Parathyroid adenoma (tissue), 2 donors: ENCODE measurements around the gene MFAP5.
"Not testable (repeated sequence)": the region's sequence is repeated elsewhere in the genome, so short reads cannot be mapped to it uniquely, and the experiment has no call there.

Experiments used
- H2AFZ ChIP-seq: fragments of 300-600 bp; sonication (generic); one replicate; pipeline ENCODE4 v1.7.0; 2017; ENCODE audit warnings: antibody characterized with exemption, mild to moderate bottlenecking
- H3K27ac ChIP-seq: fragments of 300-600 bp; sonication (generic); one replicate; pipeline ENCODE4 v1.7.0; 2017
- H3K27me3 ChIP-seq: fragments of 300-600 bp; sonication (generic); one replicate; pipeline ENCODE4 v1.7.0; 2017; ENCODE audit warnings: low read length; ENCODE audit not compliant: control insufficient read depth, insufficient read depth
- H3K36me3 ChIP-seq: fragments of 300-600 bp; sonication (generic); one replicate; pipeline ENCODE4 v1.7.0; 2017; ENCODE audit warnings: low read length; ENCODE audit not compliant: control insufficient read depth, insufficient read depth
- H3K4me1 ChIP-seq: fragments of 300-600 bp; sonication (generic); one replicate; pipeline ENCODE4 v1.7.0; 2017; ENCODE audit warnings: control low read depth
- H3K4me2 ChIP-seq: fragments of 300-600 bp; sonication (generic); one replicate; pipeline ENCODE4 v1.7.0; 2017; ENCODE audit warnings: low read length
- H3K4me3 ChIP-seq: fragments of 300-600 bp; sonication (generic); one replicate; pipeline ENCODE4 v1.7.0; 2017; ENCODE audit warnings: low read depth, low read length
- H3K79me2 ChIP-seq: fragments of 300-600 bp; sonication (generic); one replicate; pipeline ENCODE4 v1.7.0; 2017; ENCODE audit warnings: control low read depth
- H3K9ac ChIP-seq: fragments of 300-600 bp; sonication (generic); one replicate; pipeline ENCODE4 v1.7.0; 2017; ENCODE audit warnings: mild to moderate bottlenecking
- H3K9me3 ChIP-seq: fragments of 300-600 bp; sonication (generic); one replicate; pipeline ENCODE4 v1.7.0; 2017; ENCODE audit warnings: low read length; ENCODE audit not compliant: control insufficient read depth
- CTCF ChIP-seq: fragments of 300-600 bp; sonication (generic); IDR thresholded peaks from one replicate; pipeline ENCODE4 v1.7.0; 2017; ENCODE audit warnings: antibody characterized with exemption, mild to moderate bottlenecking
- donor health status: primary hyperparathyroidism.

The MFAP5 gene

GRCh38 chr12:8629486-8630033, 33.1 kb downstream of the MFAP5 start:
- no peaks in the 10 kb centered on the region for H3K27me3 ChIP-seq
- H2AFZ ChIP-seq = no peak overlapping the region
- no peak for TF ChIP-seq CTCF
- no peak overlapping the region for H3K4me3 ChIP-seq
- H3K9me3 ChIP-seq = no peaks in the 10 kb centered on the region
- no peaks in the 10 kb centered on the region for H3K4me1 ChIP-seq
- H3K9ac ChIP-seq = no peak overlapping the region
- no peaks in the 10 kb centered on the region for H3K36me3 ChIP-seq
- H3K79me2 ChIP-seq = no peaks in the 10 kb centered on the region
- no peak overlapping the region for H3K27ac ChIP-seq
- no peak overlapping the region for H3K4me2 ChIP-seq

GRCh38 chr12:8628731-8629130, 33.9 kb downstream of the MFAP5 start:
- H3K36me3 ChIP-seq = no peaks in the 10 kb centered on the region
- H3K9ac ChIP-seq = no peak overlapping the region
- H2AFZ ChIP-seq = no peak overlapping the region
- H3K27ac ChIP-seq = no peak overlapping the region
- TF ChIP-seq CTCF = no peak
- H3K4me1 ChIP-seq = no peaks in the 10 kb centered on the region
- H3K79me2 ChIP-seq = no peaks in the 10 kb centered on the region
- no peak overlapping the region for H3K4me3 ChIP-seq
- no peaks in the 10 kb centered on the region for H3K27me3 ChIP-seq
- no peak overlapping the region for H3K4me2 ChIP-seq
- no peaks in the 10 kb centered on the region for H3K9me3 ChIP-seq

- not testable (repeated sequence) for H3K4me3 ChIP-seq, H3K4me1 ChIP-seq, H3K27ac ChIP-seq, H3K36me3 ChIP-seq, H3K27me3 ChIP-seq, H2AFZ ChIP-seq, H3K4me2 ChIP-seq, H3K9ac ChIP-seq, H3K79me2 ChIP-seq, H3K9me3 ChIP-seq
Measured at GRCh38 chr12:8624750-8625149, 37.9 kb downstream of the MFAP5 start.

GRCh38 chr12:8622646-8623045, 40.0 kb downstream of the MFAP5 start:
- H3K4me3 ChIP-seq = no peak overlapping the region
- no peaks in the 10 kb centered on the region for H3K79me2 ChIP-seq
- no peak overlapping the region for H2AFZ ChIP-seq
- no peak overlapping the region for H3K9ac ChIP-seq
- H3K36me3 ChIP-seq = no peaks in the 10 kb centered on the region
- no peak overlapping the region for H3K27ac ChIP-seq
- no peaks in the 10 kb centered on the region for H3K9me3 ChIP-seq
- no peak overlapping the region for H3K4me2 ChIP-seq
- no peak for TF ChIP-seq CTCF
- no peaks in the 10 kb centered on the region for H3K27me3 ChIP-seq
- H3K4me1 ChIP-seq = no peaks in the 10 kb centered on the region

- no peak overlapping the region for H3K4me2 ChIP-seq
- no peaks in the 10 kb centered on the region for H3K79me2 ChIP-seq
- H3K9me3 ChIP-seq = no peaks in the 10 kb centered on the region
- TF ChIP-seq CTCF = no peak
- no peaks in the 10 kb centered on the region for H3K36me3 ChIP-seq
- no peak overlapping the region for H3K9ac ChIP-seq
- H3K27me3 ChIP-seq = no peaks in the 10 kb centered on the region
- no peak overlapping the region for H2AFZ ChIP-seq
- no peak overlapping the region for H3K27ac ChIP-seq
- no peak overlapping the region for H3K4me3 ChIP-seq
- H3K4me1 ChIP-seq = no peaks in the 10 kb centered on the region
Measured at GRCh38 chr12:8615206-8615605, 47.4 kb downstream of the MFAP5 start.

- not testable (repeated sequence) for H3K27me3 ChIP-seq, H3K9ac ChIP-seq, H3K36me3 ChIP-seq, H3K79me2 ChIP-seq, H3K4me3 ChIP-seq, H2AFZ ChIP-seq, H3K9me3 ChIP-seq, H3K4me2 ChIP-seq, H3K4me1 ChIP-seq, H3K27ac ChIP-seq
Measured at GRCh38 chr12:8613881-8614280, 48.7 kb downstream of the MFAP5 start.
